HG03095 (cell line): ENCODE measurements around the gene STOX1.
"Not testable (repeated sequence)": the region's sequence is repeated elsewhere in the genome, so short reads cannot be mapped to it uniquely, and the experiment has no call there.

ENCODE experiments used
- ATAC-seq: cut with Tn5 transposase; IDR thresholded peaks from one replicate; pipeline ENCODE4 v1.9.1; 2021; ENCODE audit warnings: moderate library complexity; ENCODE audit not compliant: unreplicated experiment

Gene STOX1, protein sequence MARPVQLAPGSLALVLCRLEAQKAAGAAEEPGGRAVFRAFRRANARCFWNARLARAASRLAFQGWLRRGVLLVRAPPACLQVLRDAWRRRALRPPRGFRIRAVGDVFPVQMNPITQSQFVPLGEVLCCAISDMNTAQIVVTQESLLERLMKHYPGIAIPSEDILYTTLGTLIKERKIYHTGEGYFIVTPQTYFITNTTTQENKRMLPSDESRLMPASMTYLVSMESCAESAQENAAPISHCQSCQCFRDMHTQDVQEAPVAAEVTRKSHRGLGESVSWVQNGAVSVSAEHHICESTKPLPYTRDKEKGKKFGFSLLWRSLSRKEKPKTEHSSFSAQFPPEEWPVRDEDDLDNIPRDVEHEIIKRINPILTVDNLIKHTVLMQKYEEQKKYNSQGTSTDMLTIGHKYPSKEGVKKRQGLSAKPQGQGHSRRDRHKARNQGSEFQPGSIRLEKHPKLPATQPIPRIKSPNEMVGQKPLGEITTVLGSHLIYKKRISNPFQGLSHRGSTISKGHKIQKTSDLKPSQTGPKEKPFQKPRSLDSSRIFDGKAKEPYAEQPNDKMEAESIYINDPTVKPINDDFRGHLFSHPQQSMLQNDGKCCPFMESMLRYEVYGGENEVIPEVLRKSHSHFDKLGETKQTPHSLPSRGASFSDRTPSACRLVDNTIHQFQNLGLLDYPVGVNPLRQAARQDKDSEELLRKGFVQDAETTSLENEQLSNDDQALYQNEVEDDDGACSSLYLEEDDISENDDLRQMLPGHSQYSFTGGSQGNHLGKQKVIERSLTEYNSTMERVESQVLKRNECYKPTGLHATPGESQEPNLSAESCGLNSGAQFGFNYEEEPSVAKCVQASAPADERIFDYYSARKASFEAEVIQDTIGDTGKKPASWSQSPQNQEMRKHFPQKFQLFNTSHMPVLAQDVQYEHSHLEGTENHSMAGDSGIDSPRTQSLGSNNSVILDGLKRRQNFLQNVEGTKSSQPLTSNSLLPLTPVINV

DNA sequence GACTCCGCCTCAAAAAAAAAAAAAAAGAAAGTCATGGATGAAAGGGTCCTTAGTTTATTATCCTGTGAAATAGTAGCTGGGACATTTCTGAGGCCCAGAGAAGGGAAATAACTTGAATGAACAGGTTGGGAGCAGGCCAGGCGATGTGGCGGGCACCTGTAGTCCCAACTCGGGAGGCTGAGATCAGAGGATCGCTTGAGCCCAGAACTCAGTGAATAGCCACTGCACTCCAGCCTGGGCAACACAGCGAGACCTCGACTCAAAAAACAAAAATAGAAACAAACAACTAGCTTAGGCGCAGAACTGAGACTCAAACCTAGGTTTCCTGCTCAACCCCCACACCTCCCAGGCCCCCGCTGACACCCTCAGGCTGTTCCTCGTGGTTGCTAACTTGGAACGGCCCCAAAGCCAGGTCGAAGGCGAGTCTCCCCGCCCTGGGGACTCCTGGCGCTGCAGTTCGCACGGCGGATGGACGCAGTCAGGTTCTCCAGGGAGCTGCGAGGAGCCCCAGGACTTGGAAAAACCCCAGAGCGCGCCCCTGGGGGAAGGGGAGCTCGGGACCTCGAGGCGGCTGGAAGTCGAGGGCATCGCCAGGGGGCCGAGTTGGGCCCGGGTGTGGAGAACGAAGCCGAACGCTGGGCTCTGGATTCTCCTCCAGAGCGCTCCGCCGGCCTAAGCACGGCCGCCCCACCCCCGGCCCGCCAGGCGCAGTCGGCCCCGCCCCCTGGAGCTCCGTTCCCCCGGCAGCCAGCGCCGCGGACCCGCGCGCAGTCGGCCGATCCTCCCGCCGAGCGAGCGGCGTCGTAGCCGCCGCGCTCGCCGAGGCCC is at the start of gene STOX1:
Gene STOX1, plus strand, starts transcription at position 768 of the 828 bp plus-strand sequence. CDS start 93 bp downstream, outside the sequence.
- ATAC-seq = peak; percentile 62

DNA sequence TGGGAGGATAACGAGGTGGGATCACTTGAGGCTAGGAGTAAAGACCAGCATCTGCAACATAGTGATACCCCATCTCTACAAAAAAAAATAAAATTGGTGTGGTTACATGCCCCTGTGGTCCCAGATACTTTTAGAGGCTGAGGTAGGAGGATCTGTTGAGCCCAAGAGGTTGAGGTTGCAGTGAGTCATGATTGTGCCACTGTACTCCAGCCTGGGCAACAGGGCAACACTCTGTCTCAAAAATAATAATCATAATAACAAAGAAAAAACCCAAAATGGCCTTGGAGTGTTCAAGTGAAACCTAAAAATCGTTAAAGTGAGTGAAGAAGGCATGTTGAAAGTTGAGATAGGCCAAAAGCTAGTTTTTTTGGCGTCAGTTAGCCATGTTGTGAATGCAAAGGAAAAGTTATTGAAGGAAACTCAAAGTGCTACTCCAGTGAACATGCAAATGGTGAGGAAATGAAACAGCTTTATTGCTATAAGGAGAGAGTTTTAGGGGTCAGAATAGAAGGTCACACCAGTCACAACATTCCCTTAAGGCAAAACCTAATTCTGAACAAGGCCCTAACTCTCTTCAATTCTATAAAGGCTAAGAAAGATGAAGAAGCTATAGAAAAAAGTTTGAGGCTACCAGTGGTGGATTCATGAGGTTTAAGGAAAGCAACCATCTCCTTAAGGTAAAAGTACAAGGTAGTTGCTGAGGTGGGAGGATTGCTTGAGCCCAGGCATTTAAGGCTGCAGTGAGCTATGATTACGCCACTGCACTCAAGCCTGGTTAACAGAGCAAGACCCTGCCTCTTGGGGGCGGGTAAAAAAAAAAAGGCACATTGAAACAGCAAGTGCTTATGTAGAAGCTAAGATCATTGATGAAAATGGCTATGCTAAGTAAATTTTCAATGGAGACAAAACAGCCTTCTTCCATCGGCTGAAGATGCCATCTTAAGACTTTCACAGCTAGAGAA is 45.4 kb upstream of the STOX1 start:
- ATAC-seq = no peak

DNA sequence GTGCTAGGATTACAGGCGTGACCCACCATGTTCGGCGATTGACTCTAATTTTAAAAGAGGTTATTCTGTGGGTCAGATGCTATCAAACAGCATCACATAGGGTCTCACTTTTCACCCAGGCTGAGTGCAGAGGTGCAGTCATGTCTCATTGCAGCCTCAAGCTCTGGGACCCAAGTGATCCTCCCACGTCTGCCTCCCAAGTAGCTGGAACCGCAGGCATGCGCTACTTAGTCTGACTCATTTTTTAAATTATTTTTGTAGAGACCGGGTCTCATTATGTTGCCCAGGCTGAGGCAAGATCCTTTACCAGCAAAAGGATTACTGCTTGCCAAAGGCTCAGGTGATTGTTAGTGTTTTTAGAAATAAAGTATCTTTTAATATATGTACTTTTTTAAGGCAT is 42.9 kb upstream of the STOX1 start:
- ATAC-seq = no peak

DNA sequence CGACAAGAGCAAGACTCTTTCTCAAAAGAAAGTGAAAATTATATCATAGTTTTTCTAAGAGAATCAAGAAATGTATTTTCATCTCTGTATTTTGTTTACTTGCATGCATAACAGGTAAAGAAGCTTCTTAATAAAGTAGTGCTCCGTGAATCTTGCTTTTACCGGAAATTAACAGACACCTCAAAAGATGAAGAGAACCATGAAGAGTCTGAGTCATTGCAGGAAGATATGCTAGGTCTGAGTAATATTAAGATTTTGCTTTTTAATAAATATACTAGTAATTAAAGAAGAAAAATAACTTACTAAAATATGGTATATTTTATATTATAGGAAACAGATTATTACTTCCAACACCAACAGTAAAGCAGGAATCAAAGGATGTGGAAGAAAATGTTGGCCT is 39.5 kb upstream of the STOX1 start:
- no peak for ATAC-seq

DNA sequence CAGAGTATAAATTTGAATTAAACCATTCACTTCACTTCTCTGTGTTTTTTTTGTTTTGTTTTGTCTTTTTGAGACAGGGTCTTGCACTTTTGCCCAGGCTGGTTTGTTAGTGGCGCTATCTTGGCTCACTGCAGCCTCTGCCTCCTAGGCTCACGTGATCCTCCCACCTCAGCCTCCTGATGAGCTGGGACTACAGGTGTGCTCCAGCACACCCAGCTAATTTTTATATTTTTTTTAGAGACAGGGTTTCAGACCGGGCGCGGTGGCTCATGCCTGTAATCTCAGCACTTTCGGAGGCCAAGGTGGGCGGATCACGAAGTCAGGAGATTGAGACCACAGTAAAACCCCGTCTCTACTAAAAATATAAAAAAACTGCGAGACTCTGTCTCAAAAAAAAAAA is 36.9 kb upstream of the STOX1 start:
- ATAC-seq = no peak

DNA sequence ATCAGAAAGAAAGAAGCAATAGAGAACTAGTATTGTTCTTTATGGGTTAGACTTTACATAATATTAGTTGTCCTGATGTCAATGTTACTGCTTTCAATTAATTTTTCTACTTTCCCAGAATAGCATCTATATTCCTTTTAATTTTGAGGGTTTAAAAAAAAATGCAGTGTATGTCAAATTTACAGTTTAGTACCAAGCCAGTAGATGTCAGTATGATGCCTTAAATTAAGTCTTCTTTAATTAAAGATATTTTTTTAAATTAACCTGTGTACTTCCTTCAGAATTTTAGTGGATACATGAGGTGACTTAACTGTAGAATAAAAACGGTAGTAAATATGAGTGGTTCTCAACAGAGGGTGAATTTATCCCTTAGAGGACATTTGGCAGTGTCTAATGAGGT is 35.2 kb upstream of the STOX1 start:
- no peak for ATAC-seq

DNA sequence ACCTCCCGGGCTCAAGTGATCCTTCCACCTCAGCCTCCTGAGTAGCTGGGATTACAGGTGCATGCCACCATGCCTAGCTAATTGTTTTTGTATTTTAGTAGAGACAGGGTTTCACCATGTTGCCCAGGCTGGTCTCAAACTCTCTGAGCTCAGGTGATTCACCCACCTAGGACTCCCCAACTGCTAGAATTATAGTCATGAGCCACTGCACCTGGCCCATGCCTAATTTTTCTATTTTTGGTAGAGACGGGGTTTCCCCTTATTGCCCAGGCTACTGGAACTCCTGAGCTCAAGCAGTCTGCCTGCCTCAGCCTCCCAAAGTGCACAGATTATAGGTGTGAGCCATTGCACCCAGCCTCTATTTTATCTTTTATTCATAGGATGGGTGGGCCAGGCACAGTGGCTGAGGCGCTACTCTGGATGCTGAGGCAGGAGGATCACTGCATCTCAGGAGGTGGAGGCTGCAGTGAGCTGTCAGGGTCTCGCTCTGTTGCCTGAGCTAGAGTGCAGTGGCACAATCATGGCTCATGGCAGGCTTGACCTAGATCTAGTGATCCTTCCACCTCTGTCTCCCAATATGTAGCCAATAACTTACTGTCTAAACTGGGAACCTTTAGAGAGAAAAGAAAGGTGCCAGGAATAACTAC is 31.3 kb upstream of the STOX1 start:
- no peak for ATAC-seq

DNA sequence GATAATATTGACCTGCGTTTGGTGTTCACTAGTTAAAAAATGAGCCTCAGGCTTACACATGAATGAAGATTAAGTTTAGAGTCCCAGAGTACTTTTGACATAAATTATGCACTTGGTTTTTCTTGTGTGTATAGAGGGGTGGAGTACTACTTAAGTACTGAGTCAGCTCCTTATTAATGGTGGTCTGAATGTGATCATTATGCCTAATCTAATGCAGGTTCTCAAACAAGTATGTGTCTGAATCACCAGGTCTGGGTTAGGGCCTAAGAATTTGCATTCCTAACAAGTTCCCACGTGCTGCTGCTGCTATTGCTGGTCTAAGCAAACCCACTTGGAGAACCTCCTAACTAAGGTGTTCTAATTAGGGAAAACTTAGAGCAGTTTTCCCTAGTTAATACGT is 30.7 kb upstream of the STOX1 start:
- ATAC-seq = no peak

DNA sequence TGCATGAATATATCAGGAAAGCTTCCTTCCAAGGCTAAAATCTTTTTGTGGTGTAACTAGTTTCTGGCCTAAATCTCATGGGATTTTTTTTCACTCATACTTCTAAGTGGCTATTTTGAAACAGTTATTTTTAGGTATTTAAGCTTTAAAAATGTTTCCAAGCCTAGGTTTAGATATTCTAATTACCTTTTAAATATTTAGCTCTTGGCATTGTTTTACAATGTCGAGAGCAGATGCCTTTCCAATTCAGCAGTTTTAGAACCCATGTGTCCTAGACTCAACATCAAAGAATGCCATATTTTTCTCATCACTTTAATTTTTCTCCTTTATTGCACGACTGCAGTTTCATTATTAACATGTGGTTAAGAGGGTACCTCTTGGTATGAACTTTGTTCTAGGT is 27.1 kb upstream of the STOX1 start:
- no peak for ATAC-seq

DNA sequence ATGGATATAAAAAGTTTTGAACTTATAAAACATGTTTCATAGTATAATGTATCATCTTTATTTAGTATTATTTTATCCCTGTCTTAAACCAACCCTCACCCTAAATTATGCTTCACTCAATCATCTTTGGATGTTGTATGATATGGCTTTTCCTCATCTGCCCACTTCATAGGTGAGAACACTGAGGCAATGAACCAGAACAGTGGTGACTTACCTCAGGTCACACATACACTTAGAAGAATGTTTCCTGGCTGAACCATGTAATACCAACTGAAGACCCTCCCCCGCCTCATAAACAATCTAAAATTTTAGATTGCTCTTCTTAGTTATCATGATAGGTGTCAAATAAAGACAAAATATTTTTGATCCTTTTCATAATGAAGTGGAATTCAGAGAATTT is 22.6 kb upstream of the STOX1 start:
- no peak for ATAC-seq

DNA sequence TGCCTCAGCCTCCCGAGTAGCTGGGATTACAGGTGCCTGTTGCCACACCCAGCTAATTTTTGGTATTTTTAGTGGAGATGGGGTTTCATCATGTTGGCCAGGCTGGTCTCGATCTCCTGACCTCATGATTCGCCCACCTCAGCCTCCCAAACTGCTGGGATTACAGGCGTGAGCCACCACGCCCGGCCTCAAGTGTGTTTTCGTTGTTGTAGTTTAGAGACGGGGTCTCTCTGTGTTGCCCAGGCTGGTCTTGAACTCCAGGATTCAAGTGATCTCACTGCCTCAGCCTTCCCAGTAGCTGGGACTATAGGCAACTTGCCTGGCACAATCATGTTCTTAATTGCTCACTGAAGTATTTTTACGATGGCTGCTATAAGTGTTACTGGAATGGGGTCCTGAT is 16.5 kb upstream of the STOX1 start:
- ATAC-seq = not testable (repeated sequence)

DNA sequence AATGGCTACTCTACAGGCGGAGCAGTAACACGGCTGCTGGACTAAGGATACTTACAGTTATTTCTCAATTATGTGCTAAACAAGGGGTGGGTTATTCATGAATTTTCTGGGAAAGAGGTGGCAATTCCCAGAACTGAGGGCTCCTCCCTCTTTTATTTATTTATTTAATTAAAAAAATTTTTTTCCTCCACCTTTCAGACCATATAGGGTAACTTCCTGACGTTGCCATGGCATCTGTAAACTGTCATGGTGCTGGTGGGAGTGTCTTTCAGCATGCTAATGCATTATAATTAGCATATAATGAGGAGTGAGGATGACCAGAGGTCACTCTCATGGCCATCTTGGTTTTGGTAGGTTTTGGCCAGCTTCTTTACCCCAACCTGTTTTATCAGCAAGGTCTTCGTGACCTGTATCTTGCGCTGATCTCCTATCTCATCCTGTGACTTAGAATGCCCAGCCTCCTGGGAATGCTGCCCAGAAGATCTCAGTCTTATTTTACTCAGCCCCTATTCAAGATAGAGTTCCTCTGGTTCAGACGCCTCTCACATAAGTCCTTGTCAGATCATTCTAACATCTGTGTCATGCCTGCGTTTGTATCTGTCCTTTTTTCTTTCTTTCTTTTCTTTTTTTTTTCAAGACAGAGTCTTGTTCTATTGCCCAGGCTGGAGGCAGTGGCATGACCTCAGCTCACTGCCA is 15.9 kb upstream of the STOX1 start:
- no peak for ATAC-seq

DNA sequence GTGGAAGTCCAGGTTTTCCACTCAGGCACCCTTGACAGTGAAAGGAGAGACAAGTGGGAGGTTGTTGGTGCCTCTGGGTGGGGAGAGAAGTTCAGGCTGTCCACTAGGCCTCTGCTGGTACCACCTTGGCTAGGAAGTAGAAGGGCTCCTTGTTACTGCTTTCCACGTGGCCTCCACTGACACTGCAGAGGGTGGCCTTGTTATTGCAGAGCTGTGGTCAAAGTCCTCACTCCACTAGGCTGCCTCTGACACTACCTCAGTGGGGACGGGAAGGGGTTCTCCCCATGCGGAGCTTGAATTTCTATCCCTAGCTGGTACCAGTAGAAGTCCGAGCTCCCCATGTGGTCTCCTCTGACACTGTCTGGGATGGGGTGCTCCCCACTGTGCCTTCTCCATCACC is 14.9 kb upstream of the STOX1 start:
- ATAC-seq = no peak

DNA sequence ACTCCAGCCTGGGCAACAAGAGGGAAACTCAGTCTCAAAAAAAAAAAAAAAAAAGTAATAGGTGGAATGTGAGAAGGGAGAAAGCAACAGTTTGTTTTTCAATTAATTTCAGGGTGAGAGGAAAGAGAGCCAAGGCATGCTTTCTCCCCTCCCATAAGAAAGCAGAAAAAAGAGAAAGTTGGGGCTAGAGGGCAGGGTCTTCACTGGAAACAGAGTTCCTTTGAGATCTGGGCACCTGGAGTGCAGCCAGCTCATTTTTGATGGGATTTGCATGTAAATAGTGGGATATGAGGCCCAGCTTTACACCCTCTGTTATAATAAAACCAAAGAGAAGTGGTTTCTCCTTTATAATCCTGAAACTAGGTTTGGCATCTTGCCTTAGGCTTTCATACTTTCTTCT is 13.8 kb upstream of the STOX1 start:
- ATAC-seq = no peak

DNA sequence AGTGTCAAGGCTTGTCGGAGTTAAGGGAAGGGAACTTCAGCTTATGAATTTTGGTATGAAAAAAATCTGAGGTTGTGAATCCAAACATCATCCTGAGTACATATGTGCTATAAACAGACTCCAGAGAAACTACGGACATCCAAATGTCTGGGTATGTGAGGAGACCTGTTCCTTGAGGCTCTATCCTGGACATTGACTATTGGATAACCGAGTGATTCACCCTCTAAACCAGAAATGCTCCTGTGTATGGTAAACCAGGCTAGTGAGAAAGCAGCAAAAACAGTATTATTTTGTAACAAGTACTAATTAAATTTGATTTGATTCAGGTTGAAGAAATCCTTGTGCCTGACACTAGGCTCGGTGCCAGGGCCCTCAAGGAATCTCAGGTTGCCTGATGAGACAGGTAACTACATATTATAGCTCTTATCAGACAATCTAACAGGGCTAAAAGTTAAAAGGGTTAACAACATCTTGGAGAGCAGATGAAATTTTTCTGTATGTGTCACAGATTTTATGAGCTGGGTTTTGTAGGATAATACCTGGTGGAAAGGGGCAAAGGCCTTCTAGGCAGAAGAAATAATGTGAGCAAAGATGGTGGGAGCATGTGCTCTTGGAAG is 10.4 kb upstream of the STOX1 start:
- no peak for ATAC-seq

DNA sequence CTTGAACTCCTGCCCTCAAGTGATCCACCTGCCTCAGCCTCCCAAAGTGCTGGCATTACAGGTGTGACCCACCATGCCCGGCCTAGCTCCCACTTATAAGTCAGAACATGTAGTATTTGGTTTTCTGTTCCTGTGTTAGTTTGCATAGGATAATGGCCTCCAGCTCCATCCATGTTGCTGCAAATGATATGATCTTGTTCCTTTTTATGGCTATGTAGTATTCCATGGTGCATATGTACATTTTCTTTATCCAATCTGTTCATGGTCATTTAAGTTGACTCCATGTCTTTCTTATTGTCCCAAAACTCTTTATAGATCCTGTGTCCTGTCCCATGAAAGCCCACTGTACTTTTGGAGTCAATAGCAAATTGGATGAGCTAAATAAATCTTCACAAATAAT is 7.0 kb upstream of the STOX1 start:
- ATAC-seq = not testable (repeated sequence)

DNA sequence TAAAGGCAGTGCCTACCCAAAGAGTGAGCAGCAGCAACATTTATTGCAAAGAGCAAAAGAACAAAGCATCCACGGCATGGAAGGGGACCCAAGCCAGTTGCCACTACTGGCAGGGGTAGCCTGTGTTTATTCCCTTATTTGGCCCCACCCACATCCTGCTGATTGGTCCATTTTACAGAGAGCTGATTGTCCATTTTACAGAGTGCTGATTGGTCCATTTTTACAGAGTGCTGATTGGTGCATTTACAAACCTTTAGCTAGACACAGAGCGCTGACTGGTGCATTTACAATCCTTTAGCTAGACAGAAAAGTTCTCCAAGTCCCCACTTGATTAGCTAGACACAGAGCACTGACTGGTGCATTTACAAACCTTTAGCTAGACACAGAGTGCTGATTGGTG is 4.7 kb upstream of the STOX1 start:
- not testable (repeated sequence) for ATAC-seq

DNA sequence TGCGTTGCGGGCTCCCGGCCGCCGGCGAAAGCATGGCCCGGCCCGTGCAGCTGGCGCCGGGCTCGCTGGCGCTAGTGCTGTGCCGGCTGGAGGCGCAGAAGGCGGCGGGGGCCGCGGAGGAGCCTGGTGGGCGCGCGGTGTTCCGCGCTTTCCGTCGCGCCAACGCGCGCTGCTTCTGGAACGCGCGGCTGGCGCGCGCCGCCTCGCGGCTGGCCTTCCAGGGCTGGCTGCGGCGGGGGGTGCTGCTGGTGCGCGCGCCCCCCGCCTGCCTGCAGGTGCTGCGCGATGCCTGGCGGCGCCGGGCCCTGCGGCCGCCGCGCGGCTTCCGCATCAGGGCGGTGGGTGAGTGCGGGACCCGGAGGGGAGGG is 245 bp downstream of the STOX1 start:
- ATAC-seq = peak; percentile 46
